OCI-LY7 (cell line): ENCODE data around the gene DGKZ. TPM values are rescaled to one million over a fixed set of nuclear protein-coding genes. Genes with fewer than 3 reads are reported as not detected.
A peak's percentile ranks its signal among the peaks of the same experiment; 100 is the strongest.

ENCODE experiments used
- BruUV-seq: library from RNA; stranded (reverse); fragments of 400-500 nt; replicated peaks from 2 replicates; lab custom pipeline; 2021; lab: Mats Ljungman, UMichigan
- CTCF ChIA-PET: fragments of 300-600 bp; sonication (Branson Sonifier 250); formaldehyde crosslinking; loops from one replicate; lab custom pipeline; 2022; ENCODE audit warnings: antibody characterized with exemption; ENCODE audit not compliant: unreplicated experiment; lab: Charles Lee
- POLR2A ChIA-PET: fragments of 300-600 bp; sonication (Branson Sonifier 250); formaldehyde crosslinking; loops from one replicate; lab custom pipeline; 2022; ENCODE audit warnings: antibody characterized with exemption; lab: Charles Lee
- DNase-seq: peaks from one replicate; pipeline ENCODE4 v3.0.0-alpha.2; 2015; ENCODE audit warnings: low spot score
- H2AFZ ChIP-seq: fragments of 200-600 bp; sonication (generic), shearing (Covaris generic); 2 replicates; pipeline ENCODE4 v1.6.1; 2014; ENCODE audit warnings: mild to moderate bottlenecking, antibody characterized with exemption, low read length, moderate library complexity
- H3K27ac ChIP-seq: fragments of 200-600 bp; sonication (generic); 2 replicates; pipeline ENCODE4 v1.5.1; 2014; ENCODE audit warnings: mixed run types, low read depth, mild to moderate bottlenecking, moderate library complexity, low read length, inconsistent platforms; ENCODE audit not compliant: poor library complexity, severe bottlenecking
- H3K36me3 ChIP-seq: fragments of 200-600 bp; sonication (generic); 2 replicates; pipeline ENCODE4 v1.6.1; 2014; ENCODE audit warnings: mild to moderate bottlenecking, antibody characterized with exemption, low read length, moderate library complexity, mixed read lengths; ENCODE audit not compliant: insufficient read depth
- H3K4me1 ChIP-seq: fragments of 200-600 bp; sonication (generic); 2 replicates; pipeline ENCODE4 v1.5.1; 2014; ENCODE audit warnings: mild to moderate bottlenecking, low read length; ENCODE audit not compliant: insufficient read depth, poor library complexity, severe bottlenecking
- H3K4me2 ChIP-seq: fragments of 200-600 bp; sonication (generic); 2 replicates; pipeline ENCODE4 v1.6.1; 2014; ENCODE audit warnings: mild to moderate bottlenecking, low read length
- H3K4me3 ChIP-seq: fragments of 200-600 bp; sonication (generic); 2 replicates; pipeline ENCODE4 v1.5.1; 2014; ENCODE audit warnings: mild to moderate bottlenecking, low read depth, low read length; ENCODE audit not compliant: poor library complexity, severe bottlenecking
- H3K79me2 ChIP-seq: fragments of 200-600 bp; sonication (generic); 2 replicates; pipeline ENCODE4 v1.6.1; 2016; ENCODE audit warnings: low read depth, mild to moderate bottlenecking, low read length, moderate library complexity, mixed read lengths; ENCODE audit not compliant: insufficient read depth
- H3K9me2 ChIP-seq: fragments of 200-600 bp; sonication (generic); 2 replicates; pipeline ENCODE4 v1.6.1; 2016; ENCODE audit warnings: mild to moderate bottlenecking, low read length, mixed read lengths; ENCODE audit not compliant: insufficient read depth
- H3K9me3 ChIP-seq: fragments of 200-600 bp; sonication (generic); 2 replicates; pipeline ENCODE4 v1.6.1; 2014; ENCODE audit warnings: mild to moderate bottlenecking, mixed run types, low read length, mixed read lengths
- H4K20me1 ChIP-seq: fragments of 200-600 bp; sonication (generic); 2 replicates; pipeline ENCODE4 v1.6.1; 2014; ENCODE audit warnings: mild to moderate bottlenecking, antibody characterized with exemption, low read length, moderate library complexity, mixed read lengths; ENCODE audit not compliant: insufficient read depth
- EZH2phosphoT487 ChIP-seq: fragments of 200-600 bp; sonication (generic); IDR thresholded peaks from 2 replicates; pipeline ENCODE4 v1.6.1; 2018; ENCODE audit warnings: low read depth, borderline replicate concordance, mild to moderate bottlenecking, mixed run types, antibody characterized with exemption, low read length, moderate library complexity, mixed read lengths
- intact Hi-C: fragments of 100-400 bp; cut with micrococcal nuclease; formaldehyde crosslinking; loops from one replicate; pipeline ENCODE4 v1.10.0; 2022; ENCODE audit not compliant: unreplicated experiment
- total RNA-seq, 2 experiments: library from RNA; depleted of rRNA in 1 of 2; stranded (reverse); fragments of >200 nt in 1 of 2; shearing (Covaris generic) in 1 of 2; gene quantifications; 2 replicates each; pipeline ENCODE4 v1.2.3, GENCODE V29; 2014 to 2022
- TF ChIP-seq, protein P1 (sequence below): fragments of 200-600 bp; sonication (generic); conservative IDR thresholded peaks from 2 replicates; pipeline ENCODE4 v1.5.1; 2014; ENCODE audit warnings: mild to moderate bottlenecking, antibody characterized with exemption, low read length, moderate library complexity, mixed read lengths

DGKZ gene
- total RNA-seq, 2 experiments from 2014 or later: 134 to 141 TPM

DNA sequence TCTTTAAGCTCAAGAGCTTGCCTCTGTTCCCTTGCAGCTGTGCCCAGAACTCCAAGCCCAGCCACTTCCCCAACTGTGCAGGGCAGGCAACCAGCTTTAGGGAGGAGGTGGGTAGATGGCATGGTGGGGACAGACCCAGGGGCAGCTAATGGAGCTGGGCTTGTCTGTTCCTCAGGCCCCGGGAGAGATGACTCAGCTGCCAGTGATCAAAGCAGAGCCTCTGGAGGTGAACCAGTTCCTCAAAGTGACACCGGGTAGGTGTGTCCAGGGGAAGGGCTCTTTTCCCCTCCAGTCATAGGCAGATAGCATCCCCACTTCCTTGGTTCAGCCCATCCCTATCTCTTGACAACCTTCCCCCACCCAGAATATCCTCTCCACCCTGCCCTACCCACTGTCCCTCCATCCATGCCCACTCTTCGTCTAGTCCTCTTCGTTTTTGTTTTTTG, 37.4 kb upstream of the DGKZ start:
- no peaks in the 10 kb centered on the region for H3K79me2 ChIP-seq
- H4K20me1 ChIP-seq: no peaks in the 10 kb centered on the region
- H3K9me2 ChIP-seq: no peaks in the 10 kb centered on the region
- BruUV-seq: no TSS peak
- POLR2A ChIA-PET: interaction anchor here (0.6 to 2.4 kb wide), 5 partner anchors 8 to 584 kb away, joined by 3 to 13 read pairs (median 9); no protein-coding TSS in a partner anchor
- H2AFZ ChIP-seq: no peak overlapping the region
- intact Hi-C loops: no loop called here
- H3K4me3 ChIP-seq: no peak overlapping the region
- no peaks in the 10 kb centered on the region for H3K36me3 ChIP-seq
- DNase-seq: peak; percentile 40
- H3K4me2 ChIP-seq: no peak overlapping the region
- peaks cover 6% of the 10 kb centered on the region for H3K4me1 ChIP-seq
- no peaks in the 10 kb centered on the region for H3K9me3 ChIP-seq
- CTCF ChIA-PET: interaction anchor here (0.7 to 4.5 kb wide), 5 partner anchors 9 to 71 kb away, joined by 3 to 22 read pairs (median 6); no protein-coding TSS in a partner anchor
- no peak overlapping the region for H3K27ac ChIP-seq
- TF ChIP-seq, protein P1, sequence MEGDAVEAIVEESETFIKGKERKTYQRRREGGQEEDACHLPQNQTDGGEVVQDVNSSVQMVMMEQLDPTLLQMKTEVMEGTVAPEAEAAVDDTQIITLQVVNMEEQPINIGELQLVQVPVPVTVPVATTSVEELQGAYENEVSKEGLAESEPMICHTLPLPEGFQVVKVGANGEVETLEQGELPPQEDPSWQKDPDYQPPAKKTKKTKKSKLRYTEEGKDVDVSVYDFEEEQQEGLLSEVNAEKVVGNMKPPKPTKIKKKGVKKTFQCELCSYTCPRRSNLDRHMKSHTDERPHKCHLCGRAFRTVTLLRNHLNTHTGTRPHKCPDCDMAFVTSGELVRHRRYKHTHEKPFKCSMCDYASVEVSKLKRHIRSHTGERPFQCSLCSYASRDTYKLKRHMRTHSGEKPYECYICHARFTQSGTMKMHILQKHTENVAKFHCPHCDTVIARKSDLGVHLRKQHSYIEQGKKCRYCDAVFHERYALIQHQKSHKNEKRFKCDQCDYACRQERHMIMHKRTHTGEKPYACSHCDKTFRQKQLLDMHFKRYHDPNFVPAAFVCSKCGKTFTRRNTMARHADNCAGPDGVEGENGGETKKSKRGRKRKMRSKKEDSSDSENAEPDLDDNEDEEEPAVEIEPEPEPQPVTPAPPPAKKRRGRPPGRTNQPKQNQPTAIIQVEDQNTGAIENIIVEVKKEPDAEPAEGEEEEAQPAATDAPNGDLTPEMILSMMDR: no peak
- TF ChIP-seq EZH2phosphoT487: no peak

DNA sequence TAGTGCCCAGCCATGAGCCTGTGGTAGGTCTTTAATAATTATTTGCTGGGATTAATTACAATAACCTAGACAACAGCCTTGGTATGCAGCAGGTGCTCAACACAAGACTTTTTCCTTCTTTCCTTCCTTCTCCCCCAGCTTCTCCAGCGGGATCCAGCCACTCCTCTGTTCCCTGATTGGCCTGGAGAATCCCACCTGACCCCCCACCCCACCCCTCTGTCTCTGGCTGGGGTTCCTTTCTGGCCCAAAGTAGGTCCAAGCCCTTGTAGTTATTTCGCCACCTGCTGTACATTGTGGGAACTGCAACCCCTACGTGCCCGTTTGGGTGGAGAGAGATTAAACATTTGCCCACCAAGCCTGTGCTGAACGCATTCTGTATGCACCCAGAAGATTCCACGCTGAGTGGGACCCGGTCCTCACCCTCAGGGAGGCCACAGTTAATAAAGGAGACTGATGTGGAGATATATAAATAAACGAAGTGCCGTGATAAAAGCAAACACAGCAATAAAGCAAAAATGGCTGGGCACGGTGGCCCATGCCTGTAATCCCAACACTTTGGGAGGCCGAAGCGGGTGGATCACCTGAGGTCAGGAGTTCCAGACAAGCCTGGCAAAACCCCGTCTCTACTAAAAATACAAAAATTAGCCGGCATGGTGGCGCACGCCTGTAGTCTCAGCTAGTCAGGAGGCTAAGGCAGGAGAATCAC, 32.1 kb upstream of the DGKZ start:
- H3K79me2 ChIP-seq: no peaks in the 10 kb centered on the region
- H3K9me3 ChIP-seq: no peaks in the 10 kb centered on the region
- H3K4me1 ChIP-seq: peaks cover 14% of the 10 kb centered on the region
- peak; percentile 79 for DNase-seq
- no peak overlapping the region for H2AFZ ChIP-seq
- no peak overlapping the region for H3K27ac ChIP-seq
- no peak for TF ChIP-seq EZH2phosphoT487
- TF ChIP-seq, protein P1: peak; percentile 93
- ChIA-PET POLR2A (interaction anchor here (4.1 kb wide), 1 partner anchor 72 kb away, joined by 24 read pairs; no protein-coding TSS in a partner anchor), CTCF (interaction anchor here (1.1 kb wide), 1 partner anchor 77 kb away, joined by 3 read pairs; no protein-coding TSS in a partner anchor)
- no TSS peak for BruUV-seq
- no peak overlapping the region for H3K4me3 ChIP-seq
- no peaks in the 10 kb centered on the region for H4K20me1 ChIP-seq
- no peak overlapping the region for H3K4me2 ChIP-seq
- no peaks in the 10 kb centered on the region for H3K9me2 ChIP-seq
- H3K36me3 ChIP-seq: no peaks in the 10 kb centered on the region
- intact Hi-C loops: loop anchor here (1.0 kb wide), 1 partner anchor 76 kb away; no protein-coding TSS in a partner anchor
